EL (cell line): ENCODE measurements around the gene NIBAN1.

Experiments used
- DNase-seq: peaks from one replicate; pipeline ENCODE4 v3.0.0-alpha.2; 2016

The NIBAN1 gene

GRCh38 chr1:184945678-184946412 lies 28.5 kb downstream of the NIBAN1 start:
- DNase-seq: peak; percentile 30

- DNase-seq: no peak
Measured at GRCh38 chr1:184945029-184945428, 29.3 kb downstream of the NIBAN1 start.

GRCh38 chr1:184943998-184944397 lies 30.3 kb downstream of the NIBAN1 start:
- DNase-seq: no peak

- no peak for DNase-seq
Measured at GRCh38 chr1:184941735-184942134, 32.6 kb downstream of the NIBAN1 start.

GRCh38 chr1:184941410-184941733 lies 32.9 kb downstream of the NIBAN1 start:
- no peak for DNase-seq

- no peak for DNase-seq
Measured at GRCh38 chr1:184940694-184941409, 33.5 kb downstream of the NIBAN1 start.

- DNase-seq: peak; percentile 41
Measured at GRCh38 chr1:184940226-184940625, 34.1 kb downstream of the NIBAN1 start.

- no peak for DNase-seq
Measured at GRCh38 chr1:184937729-184938128, 36.6 kb downstream of the NIBAN1 start.

GRCh38 chr1:184935920-184936798 lies 38.1 kb downstream of the NIBAN1 start:
- no peak for DNase-seq

- no peak for DNase-seq
Measured at GRCh38 chr1:184933944-184934343, 40.4 kb downstream of the NIBAN1 start.

- no peak for DNase-seq
Measured at GRCh38 chr1:184932319-184932718, 42.0 kb downstream of the NIBAN1 start.

GRCh38 chr1:184931566-184931965 lies 42.7 kb downstream of the NIBAN1 start:
- no peak for DNase-seq

- DNase-seq: no peak
Measured at GRCh38 chr1:184930645-184931044, 43.7 kb downstream of the NIBAN1 start.

- DNase-seq: no peak
Measured at GRCh38 chr1:184930232-184930631, 44.1 kb downstream of the NIBAN1 start.

- DNase-seq: no peak
Measured at GRCh38 chr1:184929711-184930202, 44.6 kb downstream of the NIBAN1 start.

- DNase-seq: no peak
Measured at GRCh38 chr1:184928394-184928793, 45.9 kb downstream of the NIBAN1 start.
